ENCODE data around the gene KLHL29. TPM values are rescaled to one million over a fixed set of nuclear protein-coding genes. Genes with fewer than 3 reads are reported as not detected.

The KLHL29 gene
- total RNA-seq, 2 experiments from 2014 or later: 0.23 to 0.66 TPM

- Histone ChIP-seq H3K9me2 (ENCODE audit: insufficient read depth, low read length) (no peaks in the 10 kb centered on the region), H3K4me3 (ENCODE audit: low read depth, low read length, poor library complexity, severe bottlenecking) (no peak overlapping the region), H4K20me1 (ENCODE audit: insufficient read depth, low read length) (no peaks in the 10 kb centered on the region), H3K79me2 (ENCODE audit: insufficient read depth, low read depth, low read length) (no peaks in the 10 kb centered on the region), H3K4me2 (ENCODE audit: low read length) (no peak overlapping the region), H3K36me3 (ENCODE audit: insufficient read depth, low read length) (no peaks in the 10 kb centered on the region), H3K4me1 (ENCODE audit: insufficient read depth, low read length, poor library complexity, severe bottlenecking) (no peaks in the 10 kb centered on the region), H3K27ac (ENCODE audit: low read depth, low read length, poor library complexity, severe bottlenecking) (no peak overlapping the region), H3K9me3 (ENCODE audit: low read length) (no peaks in the 10 kb centered on the region), H2AFZ (ENCODE audit: low read length) (no peak overlapping the region)
- TF ChIP-seq EZH2phosphoT487 (IDR thresholded peaks at IDR 0.05; ENCODE audit: borderline replicate concordance, low read depth, low read length) (no peak), CTCF (conservative IDR thresholded peaks at IDR 0.05; ENCODE audit: low read length) (no peak)
- ChIA-PET CTCF (ENCODE audit: unreplicated experiment) (no interaction called here), POLR2A (no interaction called here)
- DNase-seq (ENCODE audit: low spot score): no peak
- intact Hi-C loops (cut with micrococcal nuclease; ENCODE audit: unreplicated experiment): no loop called here
- BruUV-seq (replicated peaks): no TSS peak
These were observed 40.4 kb downstream of the KLHL29 start for GRCh38 chr2:23425338-23425871.

- no peak overlapping the region for H3K4me3 ChIP-seq (ENCODE audit: low read depth, low read length, poor library complexity, severe bottlenecking)
- TF ChIP-seq EZH2phosphoT487 (IDR thresholded peaks at IDR 0.05; ENCODE audit: borderline replicate concordance, low read depth, low read length): no peak
- no peak for TF ChIP-seq CTCF (conservative IDR thresholded peaks at IDR 0.05; ENCODE audit: low read length)
- H3K4me1 ChIP-seq (ENCODE audit: insufficient read depth, low read length, poor library complexity, severe bottlenecking): no peaks in the 10 kb centered on the region
- DNase-seq (ENCODE audit: low spot score): no peak
- no peaks in the 10 kb centered on the region for H3K36me3 ChIP-seq (ENCODE audit: insufficient read depth, low read length)
- no peaks in the 10 kb centered on the region for H3K9me2 ChIP-seq (ENCODE audit: insufficient read depth, low read length)
- POLR2A ChIA-PET: no interaction called here
- H3K27ac ChIP-seq (ENCODE audit: low read depth, low read length, poor library complexity, severe bottlenecking): no peak overlapping the region
- no peaks in the 10 kb centered on the region for H3K9me3 ChIP-seq (ENCODE audit: low read length)
- intact Hi-C loops (cut with micrococcal nuclease; ENCODE audit: unreplicated experiment): no loop called here
- BruUV-seq (replicated peaks): no TSS peak
- H3K79me2 ChIP-seq (ENCODE audit: insufficient read depth, low read depth, low read length): no peaks in the 10 kb centered on the region
- H4K20me1 ChIP-seq (ENCODE audit: insufficient read depth, low read length): no peaks in the 10 kb centered on the region
- H2AFZ ChIP-seq (ENCODE audit: low read length): no peak overlapping the region
- no peak overlapping the region for H3K4me2 ChIP-seq (ENCODE audit: low read length)
- CTCF ChIA-PET (ENCODE audit: unreplicated experiment): no interaction called here
These were observed 40.9 kb downstream of the KLHL29 start for GRCh38 chr2:23425885-23426262.

GRCh38 chr2:23426263-23426905 lies 41.4 kb downstream of the KLHL29 start:
- H3K4me2 ChIP-seq (ENCODE audit: low read length): no peak overlapping the region
- BruUV-seq (replicated peaks): no TSS peak
- no peak overlapping the region for H2AFZ ChIP-seq (ENCODE audit: low read length)

More at GRCh38 chr2:23426263-23426905, 41.4 kb downstream of the KLHL29 start:
- POLR2A ChIA-PET: interaction anchor here (0.5 kb wide), 1 partner anchor 31 kb away, joined by 3 read pairs; no protein-coding TSS in a partner anchor
- H3K9me3 ChIP-seq (ENCODE audit: low read length): no peaks in the 10 kb centered on the region
- H3K27ac ChIP-seq (ENCODE audit: low read depth, low read length, poor library complexity, severe bottlenecking): no peak overlapping the region
- CTCF ChIA-PET (ENCODE audit: unreplicated experiment): no interaction called here
- no peaks in the 10 kb centered on the region for H3K9me2 ChIP-seq (ENCODE audit: insufficient read depth, low read length)
- H3K4me1 ChIP-seq (ENCODE audit: insufficient read depth, low read length, poor library complexity, severe bottlenecking): no peaks in the 10 kb centered on the region
- H3K36me3 ChIP-seq (ENCODE audit: insufficient read depth, low read length): no peaks in the 10 kb centered on the region
- TF ChIP-seq EZH2phosphoT487 (IDR thresholded peaks at IDR 0.05; ENCODE audit: borderline replicate concordance, low read depth, low read length) (no peak), CTCF (conservative IDR thresholded peaks at IDR 0.05; ENCODE audit: low read length) (no peak)
- no peaks in the 10 kb centered on the region for H3K79me2 ChIP-seq (ENCODE audit: insufficient read depth, low read depth, low read length)
- H4K20me1 ChIP-seq (ENCODE audit: insufficient read depth, low read length): no peaks in the 10 kb centered on the region
- intact Hi-C loops (cut with micrococcal nuclease; ENCODE audit: unreplicated experiment): no loop called here
- no peak for DNase-seq (ENCODE audit: low spot score)
- no peak overlapping the region for H3K4me3 ChIP-seq (ENCODE audit: low read depth, low read length, poor library complexity, severe bottlenecking)

Measured in OCI-LY7 (cell line).